Vagina (tissue), 2 donors: ENCODE results near the gene WDR6.
A peak's percentile ranks its signal among the peaks of the same experiment; 100 is the strongest.

Experiments
- CTCF ChIP-seq, 3 experiments: fragments of 450-650 bp in 2 of 3; fragments of 200-600 bp in 1 of 3; sonication (generic) in 1 of 3; IDR thresholded peaks; one replicate each; pipeline ENCODE4 v1.5.1; 2017 to 2019; ENCODE audit warnings: antibody characterized with exemption in 3 of 3, mild to moderate bottlenecking in 2 of 3, moderate library complexity in 2 of 3
- POLR2A ChIP-seq, 2 donors: fragments of 450-650 bp; IDR thresholded peaks; one replicate each; pipeline ENCODE4 v1.6.1; 2017; ENCODE audit warnings: antibody characterized with exemption in 2 of 2, mild to moderate bottlenecking in 2 of 2, moderate library complexity in 2 of 2
- POLR2AphosphoS5 ChIP-seq, 2 donors: sonication (generic); formaldehyde crosslinking; IDR thresholded peaks; one replicate each; pipeline ENCODE4 v1.9.0; 2017; ENCODE audit warnings: antibody characterized with exemption in 2 of 2, mild to moderate bottlenecking in 2 of 2, low read depth in 1 of 2; ENCODE audit not compliant: insufficient read depth in 1 of 2

GRCh38 chr3:48989796-48990635 lies 17.2 kb upstream of the WDR6 start, which contains the start of gene P4HTM:
- TF ChIP-seq CTCF (IDR thresholded peaks at IDR 0.05) = peak in 1 of 3 experiments; percentile 4
- TF ChIP-seq POLR2A (IDR thresholded peaks at IDR 0.05) = peak in 1 of 2 donors; percentile 48
- peak; percentile 76 to 92 for TF ChIP-seq POLR2AphosphoS5 (IDR thresholded peaks at IDR 0.05; ENCODE audit: insufficient read depth in 1 of 2, low read depth in 1 of 2)
